Measurements from ENCODE around the gene PDE6G.

The PDE6G gene

GRCh38 chr17:81656118-81656743 lies at the start of gene PDE6G:
TSS of gene PDE6G (minus strand) at chr17:81656542. CDS start at chr17:81653305, 3,237 bp downstream.
- in situ Hi-C loops (cut with MboI; ENCODE audit: low sequenced_read_pairs) = no loop called here

GRCh38 chr17:81705518-81706231 lies 49.3 kb upstream of the PDE6G start:
- in situ Hi-C loops (cut with MboI; ENCODE audit: low sequenced_read_pairs) = no loop called here

GRCh38 chr17:81703747-81704654 lies 47.7 kb upstream of the PDE6G start:
- in situ Hi-C loops (cut with MboI; ENCODE audit: low sequenced_read_pairs) = no loop called here

GRCh38 chr17:81702934-81703746 lies 46.8 kb upstream of the PDE6G start, which contains the start of gene MRPL12:
TSS of gene MRPL12 (plus strand) at chr17:81703367. CDS start at chr17:81703502, 135 bp downstream.
- in situ Hi-C loops (cut with MboI; ENCODE audit: low sequenced_read_pairs) = no loop called here

GRCh38 chr17:81701288-81702071 lies 45.1 kb upstream of the PDE6G start:
- in situ Hi-C loops (cut with MboI; ENCODE audit: low sequenced_read_pairs) = no loop called here

DNA sequence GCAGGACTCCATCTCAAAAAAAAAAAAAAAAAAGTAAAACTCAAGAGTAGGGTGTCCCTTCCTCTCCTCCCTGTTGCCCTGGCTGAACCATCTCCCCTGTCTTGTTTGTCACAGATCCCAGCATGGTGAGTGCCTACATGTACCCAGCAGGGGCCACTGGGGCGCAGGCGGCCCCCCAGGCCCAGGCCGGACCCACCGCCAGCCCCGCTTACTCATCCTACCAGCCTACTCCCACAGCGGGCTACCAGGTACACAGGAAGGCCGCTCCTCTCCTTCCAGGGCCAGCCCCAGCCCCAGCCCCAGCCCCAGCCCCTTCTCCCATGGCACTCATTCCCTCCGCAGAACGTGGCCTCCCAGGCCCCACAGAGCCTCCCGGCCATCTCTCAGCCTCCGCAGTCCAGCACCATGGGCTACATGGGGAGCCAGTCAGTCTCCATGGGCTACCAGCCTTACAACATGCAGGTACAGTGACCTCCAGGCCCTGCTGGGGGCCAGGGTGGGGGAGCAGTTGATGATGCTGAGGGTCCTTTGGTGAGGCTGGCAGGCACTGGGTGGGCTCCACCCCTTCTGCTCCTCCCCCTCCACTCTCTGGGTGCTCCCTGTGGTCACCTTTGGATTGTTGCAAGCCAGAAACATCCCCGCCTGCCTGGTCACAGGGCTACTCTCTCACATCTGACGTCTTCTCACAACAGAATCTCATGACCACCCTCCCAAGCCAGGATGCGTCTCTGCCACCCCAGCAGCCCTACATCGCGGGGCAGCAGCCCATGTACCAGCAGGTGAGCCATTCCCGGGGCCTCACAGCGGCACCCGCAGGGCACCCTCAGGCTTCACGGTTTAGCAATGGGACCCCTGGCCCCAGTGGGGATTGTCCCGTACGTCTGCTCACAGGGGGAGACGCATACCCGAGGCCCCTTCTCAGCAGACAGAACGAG lies 44.3 kb upstream of the PDE6G start:
- in situ Hi-C loops (cut with MboI; ENCODE audit: low sequenced_read_pairs) = no loop called here

DNA sequence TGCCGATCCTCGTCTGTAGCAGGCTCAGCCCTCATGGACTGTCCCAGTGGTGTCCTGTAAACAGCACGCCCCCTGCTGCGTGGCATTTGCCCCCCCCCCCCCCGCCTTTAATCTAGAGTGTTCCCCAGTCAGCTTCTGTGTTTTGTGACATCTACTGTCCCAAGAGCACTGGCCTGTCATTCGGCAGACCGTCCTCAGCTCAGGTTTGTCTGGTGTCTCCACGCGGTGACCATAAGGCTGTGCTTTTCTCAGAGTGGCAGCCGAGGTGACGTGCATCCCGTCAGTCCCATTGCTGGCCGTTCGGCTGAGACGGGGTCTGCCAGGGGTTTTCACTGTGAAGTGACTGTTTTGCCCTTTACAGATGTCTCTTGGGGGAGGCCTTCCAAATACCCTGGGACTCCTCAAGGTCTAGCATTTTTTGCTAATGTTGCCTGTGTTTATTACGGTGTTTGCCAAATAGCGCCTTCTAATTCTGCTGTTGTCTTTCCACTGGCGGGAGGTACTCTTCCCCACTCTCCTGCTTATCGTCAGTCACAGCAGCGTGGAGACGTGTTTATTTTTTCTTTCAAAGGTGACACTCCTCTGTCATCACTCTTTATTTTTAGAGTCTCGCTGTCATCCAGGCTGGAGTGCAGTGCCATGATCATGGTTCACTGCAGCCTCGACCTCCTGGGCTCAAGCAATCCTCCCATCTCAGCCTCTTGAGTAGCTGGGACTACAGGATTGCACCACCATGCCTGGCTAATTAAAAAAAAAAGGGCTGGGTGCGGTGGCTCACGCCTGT lies 41.1 kb upstream of the PDE6G start:
- in situ Hi-C loops (cut with MboI; ENCODE audit: low sequenced_read_pairs) = no loop called here

- in situ Hi-C loops (cut with MboI; ENCODE audit: low sequenced_read_pairs) = no loop called here
Measured at GRCh38 chr17:81696218-81696941, 40.0 kb upstream of the PDE6G start.

- in situ Hi-C loops (cut with MboI; ENCODE audit: low sequenced_read_pairs) = no loop called here
Measured at GRCh38 chr17:81695801-81696200, 39.5 kb upstream of the PDE6G start.

GRCh38 chr17:81695211-81695610 lies 38.9 kb upstream of the PDE6G start:
- in situ Hi-C loops (cut with MboI; ENCODE audit: low sequenced_read_pairs) = no loop called here

DNA sequence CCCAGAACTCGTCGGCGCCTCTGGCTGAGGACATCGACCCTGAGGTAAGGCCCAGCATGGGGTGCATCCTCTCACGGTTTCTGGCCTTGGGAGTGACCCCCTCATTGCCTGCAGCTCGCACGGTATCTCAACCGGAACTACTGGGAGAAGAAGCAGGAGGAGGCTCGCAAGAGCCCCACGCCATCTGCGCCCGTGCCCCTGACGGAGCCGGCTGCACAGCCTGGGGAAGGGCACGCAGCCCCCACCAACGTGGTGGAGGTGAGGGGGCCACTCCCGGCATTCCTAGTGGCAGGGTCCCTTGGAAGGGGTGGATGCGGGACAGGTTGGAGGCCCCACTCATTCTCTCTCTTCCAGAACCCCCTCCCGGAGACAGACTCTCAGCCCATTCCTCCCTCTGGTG lies 38.5 kb upstream of the PDE6G start:
- in situ Hi-C loops (cut with MboI; ENCODE audit: low sequenced_read_pairs) = no loop called here

DNA sequence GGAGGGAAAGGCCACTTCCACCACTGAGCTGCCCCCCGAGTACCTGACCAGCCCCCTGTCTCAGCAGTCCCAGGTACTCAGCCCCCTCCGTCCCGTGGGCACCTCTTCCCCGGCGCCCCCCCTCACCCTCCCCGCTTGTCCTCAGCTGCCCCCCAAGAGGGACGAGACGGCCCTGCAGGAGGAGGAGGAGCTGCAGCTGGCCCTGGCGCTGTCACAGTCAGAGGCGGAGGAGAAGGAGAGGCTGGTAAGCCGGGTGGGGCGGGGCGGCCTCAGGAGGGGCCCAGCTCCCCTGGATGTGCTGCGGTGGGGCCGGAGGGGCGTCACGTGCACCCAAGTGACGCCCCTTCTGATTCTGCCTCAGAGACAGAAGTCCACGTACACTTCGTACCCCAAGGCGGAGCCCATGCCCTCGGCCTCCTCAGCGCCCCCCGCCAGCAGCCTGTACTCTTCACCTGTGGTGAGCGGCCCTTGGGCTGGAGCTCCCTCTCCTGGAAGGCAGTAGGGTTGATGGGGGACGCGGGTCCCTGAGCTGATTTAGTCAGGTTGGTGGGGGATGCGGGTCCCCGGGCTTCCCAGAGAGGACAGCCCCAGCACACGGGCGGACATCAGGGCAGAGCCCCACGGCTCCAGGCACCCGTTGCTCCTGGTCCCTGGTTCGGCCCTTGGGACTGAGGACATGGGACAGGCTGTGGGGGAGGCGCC lies 37.3 kb upstream of the PDE6G start:
- in situ Hi-C loops (cut with MboI; ENCODE audit: low sequenced_read_pairs) = no loop called here

DNA sequence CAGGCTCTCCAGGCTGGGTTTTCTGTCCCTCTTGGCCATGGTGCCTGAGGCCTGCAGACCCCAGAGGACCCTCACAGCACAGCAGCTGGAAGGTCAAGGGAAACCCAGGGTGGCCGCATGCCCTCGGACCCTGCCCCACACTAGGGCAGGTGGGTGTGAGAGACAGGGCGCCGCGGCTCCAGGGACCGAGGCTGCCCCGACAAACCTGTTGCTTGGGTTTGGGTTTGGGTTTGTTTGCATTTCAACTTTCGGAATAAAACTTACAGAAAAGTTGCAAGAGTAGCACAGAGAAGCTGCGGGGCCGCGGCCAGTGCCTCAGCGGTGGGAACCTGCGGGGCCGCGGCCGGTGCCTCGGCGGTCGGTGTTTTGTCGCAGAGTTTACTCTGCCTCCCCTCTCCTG lies 35.3 kb upstream of the PDE6G start:
- in situ Hi-C loops (cut with MboI; ENCODE audit: low sequenced_read_pairs) = no loop called here

- in situ Hi-C loops (cut with MboI; ENCODE audit: low sequenced_read_pairs) = no loop called here
Measured at GRCh38 chr17:81691196-81691595, 34.9 kb upstream of the PDE6G start.

DNA sequence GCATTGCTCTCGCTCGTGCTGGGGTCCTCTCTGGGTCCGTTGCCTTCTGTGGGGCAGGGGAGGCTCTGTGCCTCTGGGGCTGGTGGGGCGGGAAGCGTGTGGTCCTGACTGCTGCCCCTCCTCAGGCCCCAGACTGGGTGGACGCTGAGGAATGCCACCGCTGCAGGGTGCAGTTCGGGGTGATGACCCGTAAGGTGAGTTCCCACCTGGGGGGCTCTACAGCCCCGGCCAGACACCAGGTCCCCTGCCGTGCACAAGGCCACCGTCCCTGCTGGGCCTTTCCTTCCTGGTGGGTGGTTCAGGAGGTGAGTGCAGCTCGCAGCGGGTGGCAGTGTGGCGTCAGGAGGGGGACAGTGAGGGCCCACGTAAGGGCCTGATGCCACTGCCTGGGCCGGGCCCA lies 34.2 kb upstream of the PDE6G start:
- in situ Hi-C loops (cut with MboI; ENCODE audit: low sequenced_read_pairs) = no loop called here

- in situ Hi-C loops (cut with MboI; ENCODE audit: low sequenced_read_pairs) = no loop called here
Measured at GRCh38 chr17:81690066-81690465, 33.7 kb upstream of the PDE6G start.

DNA sequence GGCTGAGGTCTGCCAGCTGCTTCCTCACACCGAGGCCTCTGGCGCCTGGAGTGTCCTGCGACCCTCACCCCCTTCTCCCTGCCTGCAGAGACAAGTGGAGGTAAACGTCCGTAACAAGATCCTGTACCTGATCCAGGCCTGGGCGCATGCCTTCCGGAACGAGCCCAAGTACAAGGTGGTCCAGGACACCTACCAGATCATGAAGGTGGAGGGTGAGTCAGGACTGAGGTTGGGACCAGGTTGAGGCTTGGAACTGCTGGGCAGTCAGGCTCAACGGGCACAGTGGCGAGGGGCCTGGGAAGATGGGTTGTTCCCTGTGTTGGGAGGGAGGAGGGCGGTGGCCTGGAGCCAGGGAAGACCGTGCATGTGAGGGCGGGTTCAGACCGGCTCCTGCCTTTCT lies 32.3 kb upstream of the PDE6G start:
- in situ Hi-C loops (cut with MboI; ENCODE audit: low sequenced_read_pairs) = no loop called here
